ENCODE data around the gene HOXA6.

HOXA6 gene

GRCh38 chr7:27152816-27153442 is 5.4 kb upstream of the HOXA6 start:
- FAIRE-seq (no peak), DNase-seq (ENCODE audit: extremely low spot score, insufficient read length, low read depth) (no peak)

GRCh38 chr7:27151931-27152815 is 4.6 kb upstream of the HOXA6 start, which contains the start of gene HOXA3:
Gene HOXA3, minus strand, starts transcription at chr7:27152583. Its CDS starts 41,943 bp downstream, at chr7:27110640.
- DNase-seq (ENCODE audit: extremely low spot score, insufficient read length, low read depth) (no peak), FAIRE-seq (no peak)

DNA sequence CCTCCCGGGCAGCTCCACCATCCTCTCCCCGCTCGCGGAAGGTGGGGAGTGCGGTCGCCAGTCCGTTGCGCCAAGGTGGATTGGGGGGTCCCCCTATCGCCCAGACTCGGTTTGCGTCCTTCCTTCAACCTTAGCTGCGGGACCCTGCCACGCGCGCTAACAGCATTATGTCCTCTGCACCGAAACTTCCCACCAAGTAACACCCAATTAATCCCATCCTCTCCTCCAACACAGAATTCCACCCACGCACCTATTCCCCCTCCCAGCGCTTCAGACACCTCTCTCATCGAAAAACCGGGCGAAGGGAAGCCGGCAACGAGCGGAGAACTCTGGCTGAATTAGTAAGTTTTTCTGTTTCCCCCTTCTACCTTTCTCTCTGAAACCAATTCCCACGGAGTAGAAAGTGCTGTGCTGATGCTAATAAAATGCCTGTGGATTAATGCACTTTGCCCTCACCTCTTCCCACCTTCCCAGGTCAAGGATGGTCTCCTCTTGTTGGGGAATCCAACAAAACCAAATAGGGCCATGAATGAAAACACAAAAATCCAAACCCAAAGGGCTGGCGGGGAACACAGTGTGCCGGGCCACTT is 3.9 kb upstream of the HOXA6 start:
- FAIRE-seq = no peak

DNA sequence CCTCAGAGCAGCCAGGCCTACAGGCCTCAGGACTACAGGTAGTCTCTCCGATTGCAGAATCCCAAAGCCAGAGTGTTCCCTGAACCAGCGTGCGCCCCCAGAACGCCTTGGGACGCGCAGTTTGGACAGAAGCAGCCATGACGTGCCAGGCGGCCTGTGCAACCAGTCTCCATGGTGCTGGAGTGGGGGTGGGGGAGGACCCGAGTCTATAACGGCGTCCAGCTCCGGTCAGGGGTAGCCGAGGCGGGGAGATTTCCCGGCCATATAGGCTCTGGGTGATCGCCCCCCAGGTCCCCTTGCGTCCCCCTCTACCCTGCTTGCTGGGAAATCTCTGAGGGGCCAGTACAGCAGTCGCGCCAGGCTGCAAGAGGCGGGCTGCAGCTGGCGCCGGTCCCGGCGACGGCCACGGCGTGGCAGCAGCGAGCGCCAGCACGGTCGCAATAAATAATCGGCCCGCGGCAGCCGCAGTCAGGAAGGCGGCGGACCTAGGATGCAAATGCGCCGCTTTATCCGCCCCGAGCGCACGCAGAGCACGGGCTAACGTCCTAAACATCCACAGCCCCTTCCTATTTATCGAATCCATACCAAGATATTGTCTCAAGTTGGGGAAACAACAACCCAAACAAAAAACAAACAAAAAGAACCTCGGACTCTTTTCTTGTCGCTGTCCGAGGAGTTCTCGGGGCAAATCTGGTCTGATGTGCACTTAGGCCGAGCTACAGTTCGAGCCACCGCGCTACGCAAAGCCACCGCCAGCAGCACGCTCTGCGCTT is 3.2 kb upstream of the HOXA6 start:
- FAIRE-seq (peak; percentile 66), DNase-seq (ENCODE audit: extremely low spot score, insufficient read length, low read depth) (peak; percentile 76)

More for the DNA sequence above, 3.9 kb upstream of the HOXA6 start:
- no peak for DNase-seq (ENCODE audit: extremely low spot score, insufficient read length, low read depth)

DNA sequence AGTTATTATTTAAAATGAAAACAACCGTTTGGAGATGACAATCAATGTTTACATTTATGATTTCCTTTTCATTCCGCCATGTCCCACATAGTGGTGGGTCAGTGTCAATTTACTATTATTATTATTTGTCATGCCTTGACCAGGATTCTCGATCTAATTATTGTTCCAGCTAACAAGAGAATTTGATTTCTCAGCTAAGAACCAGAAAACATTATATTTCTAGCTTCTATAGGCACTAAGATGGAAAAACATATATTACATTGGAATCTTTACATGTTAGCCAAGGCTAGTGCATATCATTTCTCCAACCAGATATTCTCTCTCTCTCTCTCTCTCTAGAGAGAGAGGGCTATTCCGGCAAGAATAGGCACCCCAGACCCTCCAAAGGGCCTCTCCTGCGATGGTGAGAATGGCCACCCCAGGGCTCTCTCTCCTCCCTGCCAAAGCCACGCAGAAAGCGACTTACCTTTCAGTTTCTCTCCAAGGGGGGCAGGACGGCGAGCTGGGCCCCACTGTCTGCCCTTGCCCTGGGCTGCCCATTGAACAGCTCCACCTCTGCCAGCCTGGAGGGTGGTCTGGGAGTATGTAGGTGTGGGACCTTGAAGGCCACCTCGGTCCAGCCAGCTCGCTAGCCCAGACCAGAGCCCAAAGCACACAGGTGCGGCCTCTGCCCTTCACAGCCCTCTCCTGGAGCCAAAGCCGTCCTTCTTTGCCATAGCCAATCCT is 2.4 kb upstream of the HOXA6 start:
- FAIRE-seq (no peak), DNase-seq (ENCODE audit: extremely low spot score, insufficient read length, low read depth) (no peak)

- no peak for DNase-seq (ENCODE audit: extremely low spot score, insufficient read length, low read depth)
- no peak for FAIRE-seq
These were observed 1.4 kb upstream of the HOXA6 start for GRCh38 chr7:27148756-27149641.

DNA sequence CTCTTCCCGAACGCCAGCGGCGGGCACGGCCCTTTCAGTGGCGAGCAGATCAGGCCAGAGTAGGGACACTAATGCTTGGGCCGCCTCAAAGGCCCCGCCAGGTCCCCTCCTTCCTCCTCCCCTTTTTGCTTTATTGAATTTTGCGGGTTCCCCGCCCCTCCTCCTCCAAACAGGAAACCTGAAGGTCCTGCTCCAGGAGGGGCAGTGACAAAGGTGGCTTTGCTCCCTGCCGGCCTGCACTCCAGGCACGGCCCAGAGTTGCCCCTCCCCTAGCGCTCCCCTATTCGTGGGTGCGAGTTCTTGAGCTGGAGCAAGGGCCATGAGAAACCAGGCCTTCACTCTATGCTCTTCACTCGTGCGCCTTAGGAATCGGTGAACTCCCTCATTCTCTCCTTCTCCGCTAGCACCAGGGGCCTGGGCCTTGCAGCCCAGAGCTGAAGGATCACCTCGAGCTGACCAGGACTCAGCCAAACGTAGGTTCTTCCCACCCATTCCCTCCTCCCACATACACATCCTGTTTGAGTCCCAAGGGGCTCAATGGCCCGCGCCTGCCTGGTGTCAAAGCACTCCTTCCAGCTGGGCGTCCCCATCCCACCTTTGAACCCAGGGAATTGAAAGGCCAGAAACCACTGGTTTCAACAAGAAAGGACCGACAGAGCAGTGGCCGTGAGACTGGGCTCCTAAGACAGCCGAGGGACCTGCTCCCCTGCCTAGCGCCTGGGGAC is 619 bp upstream of the HOXA6 start:
- no peak for FAIRE-seq
- DNase-seq (ENCODE audit: extremely low spot score, insufficient read length, low read depth) = no peak

DNA sequence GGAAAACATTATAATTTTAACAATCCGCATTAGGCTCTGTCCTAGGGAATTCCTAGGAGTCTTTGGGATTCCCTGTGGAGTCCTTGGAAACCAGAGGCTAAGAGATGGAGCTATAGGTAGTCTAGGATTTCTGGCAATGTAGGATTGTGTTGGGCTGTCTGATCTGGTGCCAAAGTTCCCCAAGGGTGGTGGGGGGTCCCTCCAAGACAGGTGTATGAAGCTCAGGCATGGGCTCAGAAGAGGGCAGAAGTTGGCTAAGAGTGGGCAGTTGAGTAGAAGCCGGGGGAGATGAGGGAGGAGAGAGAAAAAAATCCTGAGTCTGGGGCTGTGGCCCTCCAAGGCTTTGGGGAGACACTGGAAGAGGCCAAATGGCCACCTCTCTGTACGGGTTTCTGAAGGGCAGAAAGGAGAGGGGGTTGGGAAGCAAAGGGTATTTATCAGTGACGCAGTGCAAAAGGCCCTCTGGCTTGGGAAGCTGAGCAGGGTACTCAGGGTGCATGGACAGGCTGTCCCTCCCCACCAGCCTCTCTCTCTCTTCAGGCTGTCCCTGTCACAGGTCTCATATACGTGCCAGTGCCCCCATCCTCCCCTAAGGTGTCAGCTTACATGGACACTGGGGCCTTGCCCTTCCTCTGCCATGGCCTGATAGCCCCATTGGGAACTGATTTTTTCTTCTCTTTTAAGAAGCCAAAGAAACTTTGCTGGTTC is 929 bp downstream of the HOXA6 start:
- FAIRE-seq (no peak), DNase-seq (ENCODE audit: extremely low spot score, insufficient read length, low read depth) (no peak)

- DNase-seq (ENCODE audit: extremely low spot score, insufficient read length, low read depth) (no peak), FAIRE-seq (no peak)
These were observed 1.6 kb downstream of the HOXA6 start for GRCh38 chr7:27145914-27146412.

- DNase-seq (ENCODE audit: extremely low spot score, insufficient read length, low read depth) = no peak
- no peak for FAIRE-seq
These were observed 2.2 kb downstream of the HOXA6 start for GRCh38 chr7:27145165-27145913.

DNA sequence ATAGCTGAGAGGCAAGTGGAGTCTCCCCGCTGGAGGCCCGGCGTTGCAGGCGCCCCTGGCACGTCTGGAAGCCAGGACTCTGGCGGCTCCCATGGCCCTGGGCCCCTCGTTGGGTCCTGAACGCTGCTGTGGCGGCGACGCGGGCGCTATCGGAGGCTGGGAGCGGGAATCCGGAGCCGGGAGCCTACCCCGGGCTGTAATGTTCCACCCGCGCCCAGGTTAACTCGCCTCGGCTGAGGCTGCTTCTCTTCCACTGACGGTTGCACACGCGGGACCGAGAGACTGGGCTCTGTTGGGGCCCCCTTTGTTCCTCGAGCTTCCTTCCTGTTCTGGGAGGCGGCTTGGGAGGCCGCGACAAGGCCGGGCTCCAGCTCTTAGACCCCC is 2.8 kb downstream of the HOXA6 start:
- no peak for DNase-seq (ENCODE audit: extremely low spot score, insufficient read length, low read depth)
- no peak for FAIRE-seq

DNA sequence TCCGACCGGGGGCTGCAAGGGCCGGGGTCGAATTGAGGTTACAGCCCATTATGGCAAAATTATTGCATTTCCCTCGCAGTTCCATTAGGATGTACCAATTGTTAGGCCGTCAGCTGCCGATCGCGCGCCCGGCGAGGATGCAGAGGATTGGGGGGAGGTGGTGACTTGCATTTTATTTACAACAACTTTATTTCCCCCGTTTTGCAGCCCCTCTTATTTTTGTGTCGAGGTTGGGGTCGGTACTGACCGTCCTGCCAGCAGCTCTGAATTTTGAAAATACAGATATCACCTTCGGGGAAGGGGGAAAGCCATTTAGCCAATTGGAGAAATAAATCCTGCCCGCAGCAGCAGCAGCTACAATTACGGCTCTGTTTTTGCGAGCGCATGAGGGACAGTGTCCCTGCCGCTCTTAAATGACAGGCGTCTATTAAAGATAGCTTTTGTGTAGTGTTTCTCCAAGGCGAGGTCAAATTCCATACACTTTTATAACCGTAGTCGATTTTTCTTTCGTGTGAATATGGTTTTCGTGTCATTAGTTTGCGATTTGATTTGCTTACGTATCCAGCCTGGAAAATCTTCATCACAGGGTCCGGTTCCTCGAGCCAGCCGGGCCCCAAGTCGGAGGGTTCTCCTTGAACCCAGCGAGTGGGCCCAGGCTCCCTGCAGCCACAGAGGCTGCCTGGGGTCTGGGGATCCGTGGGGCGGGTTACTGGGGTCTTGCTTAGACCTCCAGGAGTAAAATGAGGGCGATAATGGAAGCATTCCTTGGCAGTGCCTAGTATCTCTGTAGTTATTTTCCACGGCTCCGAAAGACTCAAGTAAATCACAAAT is 3.4 kb downstream of the HOXA6 start:
- DNase-seq (ENCODE audit: extremely low spot score, insufficient read length, low read depth) (no peak), FAIRE-seq (no peak)

DNA sequence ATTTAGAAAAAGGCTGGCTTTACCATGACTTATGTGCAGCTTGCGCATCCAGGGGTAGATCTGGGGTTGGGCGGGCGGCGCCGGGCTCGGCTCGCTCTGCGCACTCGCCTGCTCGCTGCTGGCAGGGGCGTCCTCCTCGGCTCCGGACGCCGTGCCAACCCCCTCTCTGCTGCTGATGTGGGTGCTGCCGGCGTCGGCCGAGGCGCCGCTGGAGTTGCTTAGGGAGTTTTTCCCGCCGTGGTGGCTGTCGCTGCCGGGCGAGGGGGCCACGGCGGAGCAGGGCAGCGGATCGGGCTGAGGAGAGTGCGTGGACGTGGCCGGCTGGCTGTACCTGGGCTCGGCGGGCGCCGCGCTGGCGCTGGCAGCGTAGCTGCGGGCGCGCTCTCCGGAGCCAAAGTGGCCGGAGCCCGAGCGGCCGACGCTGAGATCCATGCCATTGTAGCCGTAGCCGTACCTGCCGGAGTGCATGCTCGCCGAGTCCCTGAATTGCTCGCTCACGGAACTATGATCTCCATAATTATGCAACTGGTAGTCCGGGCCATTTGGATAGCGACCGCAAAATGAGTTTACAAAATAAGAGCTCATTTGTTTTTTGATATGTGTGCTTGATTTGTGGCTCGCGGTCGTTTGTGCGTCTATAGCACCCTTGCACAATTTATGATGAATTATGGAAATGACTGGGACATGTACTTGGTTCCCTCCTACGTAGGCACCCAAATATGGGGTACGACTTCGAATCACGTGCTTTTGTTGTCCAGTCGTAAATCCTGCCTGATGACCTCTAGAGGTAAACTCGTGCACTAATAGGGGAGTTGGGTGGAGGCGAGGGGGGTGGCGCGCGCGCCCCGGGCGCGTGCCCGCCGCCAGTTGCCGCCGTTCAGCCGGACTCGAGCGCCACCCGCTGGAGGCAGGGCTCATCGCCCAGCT is 4.3 kb downstream of the HOXA6 start, which contains the start of gene HOXA5:
Gene HOXA5 (minus strand): TSS at position 659 of the 927 bp plus-strand sequence. CDS start 74 bp downstream, at position 585.
- DNase-seq (ENCODE audit: extremely low spot score, insufficient read length, low read depth) (no peak), FAIRE-seq (no peak)

DNA sequence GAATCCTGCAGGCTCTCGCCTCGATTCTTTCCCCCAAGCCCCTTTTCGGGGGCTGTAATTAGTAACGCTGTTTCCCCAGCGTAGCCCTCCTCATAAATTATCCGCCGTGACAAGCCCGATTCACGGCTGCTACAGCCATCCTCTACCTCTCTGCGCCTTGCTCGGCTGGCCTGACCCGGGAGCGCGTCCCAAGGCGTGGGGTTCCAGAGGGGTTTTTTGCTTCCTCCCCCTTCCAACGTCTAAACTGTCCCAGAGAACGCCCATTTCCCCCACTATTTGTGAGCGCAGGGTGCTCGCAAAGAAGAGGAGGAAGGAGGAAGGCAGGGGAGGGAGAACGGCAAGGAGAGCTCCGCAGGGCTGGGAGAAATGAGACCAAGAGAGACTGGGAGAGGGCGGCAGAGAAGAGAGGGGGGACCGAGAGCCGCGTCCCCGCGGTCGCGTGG is 5.0 kb downstream of the HOXA6 start:
- DNase-seq (ENCODE audit: extremely low spot score, insufficient read length, low read depth) = no peak
- FAIRE-seq = no peak
